ENCODE results near the gene VSTM4. TPM values are rescaled to one million over a fixed set of nuclear protein-coding genes. Genes with fewer than 3 reads are reported as not detected.

VSTM4 gene
- total RNA-seq, 1 experiment from 2014 or later, result 0.07 TPM

GRCh38 chr10:49136525-49136924, 21.2 kb upstream of the VSTM4 start:
- no TSS peak for BruUV-seq (replicated peaks)
- ATAC-seq (no peak), DNase-seq (ENCODE audit: low read depth, low spot score) (no peak)
- ChIA-PET POLR2A (no interaction called here), CTCF (no interaction called here), RAD21 (ENCODE audit: low non-redundant PET in 1 of 2, low total read pairs in 2 of 2, uncharacterized antibody in 2 of 2, unreplicated experiment in 2 of 2) (no interaction called here)
- Histone ChIP-seq H3K36me3 (ENCODE audit: control insufficient read depth in 1 of 2, insufficient read depth in 2 of 2, low read length in 2 of 2) (no peaks in the 10 kb centered on the region), H3K9me3 (ENCODE audit: control insufficient read depth in 1 of 2, insufficient read depth in 1 of 2, low read depth in 1 of 2, low read length in 2 of 2) (no peaks in the 10 kb centered on the region), H3K27ac (ENCODE audit: low read depth, low read length) (no peak overlapping the region), H3K79me2 (ENCODE audit: insufficient read depth, low read length) (no peaks in the 10 kb centered on the region), H2AFZ (ENCODE audit: low read depth, low read length, poor library complexity, severe bottlenecking) (no peak overlapping the region), H3K9me2 (ENCODE audit: insufficient read depth) (no peaks in the 10 kb centered on the region), H3K27me3 (ENCODE audit: insufficient read depth, low read length) (peaks cover 41% of the 10 kb centered on the region), H3K4me3 (replicated peaks in 1 of 2; ENCODE audit: low read depth in 1 of 2, low read length in 2 of 2) (no peak overlapping the region), H3K9ac (ENCODE audit: low read length) (no peak overlapping the region), H3K4me2 (ENCODE audit: low read length) (no peak overlapping the region), H4K20me1 (ENCODE audit: insufficient read depth) (no peaks in the 10 kb centered on the region), H3K4me1 (ENCODE audit: control insufficient read depth in 1 of 2, insufficient read depth in 2 of 2, low read length in 2 of 2) (peaks cover 0 to 10% of the 10 kb centered on the region in 2 experiments; a peak in 1 of 4 replicates)
- intact Hi-C loops (cut with micrococcal nuclease), result no loop called here
- no peak for TF ChIP-seq YY1 (IDR thresholded peaks at IDR 0.05; ENCODE audit: extremely low read depth, insufficient replicate concordance, low read depth, low read length)
- TF ChIP-seq, protein P1, sequence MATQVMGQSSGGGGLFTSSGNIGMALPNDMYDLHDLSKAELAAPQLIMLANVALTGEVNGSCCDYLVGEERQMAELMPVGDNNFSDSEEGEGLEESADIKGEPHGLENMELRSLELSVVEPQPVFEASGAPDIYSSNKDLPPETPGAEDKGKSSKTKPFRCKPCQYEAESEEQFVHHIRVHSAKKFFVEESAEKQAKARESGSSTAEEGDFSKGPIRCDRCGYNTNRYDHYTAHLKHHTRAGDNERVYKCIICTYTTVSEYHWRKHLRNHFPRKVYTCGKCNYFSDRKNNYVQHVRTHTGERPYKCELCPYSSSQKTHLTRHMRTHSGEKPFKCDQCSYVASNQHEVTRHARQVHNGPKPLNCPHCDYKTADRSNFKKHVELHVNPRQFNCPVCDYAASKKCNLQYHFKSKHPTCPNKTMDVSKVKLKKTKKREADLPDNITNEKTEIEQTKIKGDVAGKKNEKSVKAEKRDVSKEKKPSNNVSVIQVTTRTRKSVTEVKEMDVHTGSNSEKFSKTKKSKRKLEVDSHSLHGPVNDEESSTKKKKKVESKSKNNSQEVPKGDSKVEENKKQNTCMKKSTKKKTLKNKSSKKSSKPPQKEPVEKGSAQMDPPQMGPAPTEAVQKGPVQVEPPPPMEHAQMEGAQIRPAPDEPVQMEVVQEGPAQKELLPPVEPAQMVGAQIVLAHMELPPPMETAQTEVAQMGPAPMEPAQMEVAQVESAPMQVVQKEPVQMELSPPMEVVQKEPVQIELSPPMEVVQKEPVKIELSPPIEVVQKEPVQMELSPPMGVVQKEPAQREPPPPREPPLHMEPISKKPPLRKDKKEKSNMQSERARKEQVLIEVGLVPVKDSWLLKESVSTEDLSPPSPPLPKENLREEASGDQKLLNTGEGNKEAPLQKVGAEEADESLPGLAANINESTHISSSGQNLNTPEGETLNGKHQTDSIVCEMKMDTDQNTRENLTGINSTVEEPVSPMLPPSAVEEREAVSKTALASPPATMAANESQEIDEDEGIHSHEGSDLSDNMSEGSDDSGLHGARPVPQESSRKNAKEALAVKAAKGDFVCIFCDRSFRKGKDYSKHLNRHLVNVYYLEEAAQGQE (IDR thresholded peaks at IDR 0.05; ENCODE audit: low read depth), result no peak
- TF ChIP-seq SRF (IDR thresholded peaks at IDR 0.05; ENCODE audit: low read depth), result no peak
- TF ChIP-seq ATF3 (IDR thresholded peaks at IDR 0.05), result no peak
- TF ChIP-seq, protein P2, sequence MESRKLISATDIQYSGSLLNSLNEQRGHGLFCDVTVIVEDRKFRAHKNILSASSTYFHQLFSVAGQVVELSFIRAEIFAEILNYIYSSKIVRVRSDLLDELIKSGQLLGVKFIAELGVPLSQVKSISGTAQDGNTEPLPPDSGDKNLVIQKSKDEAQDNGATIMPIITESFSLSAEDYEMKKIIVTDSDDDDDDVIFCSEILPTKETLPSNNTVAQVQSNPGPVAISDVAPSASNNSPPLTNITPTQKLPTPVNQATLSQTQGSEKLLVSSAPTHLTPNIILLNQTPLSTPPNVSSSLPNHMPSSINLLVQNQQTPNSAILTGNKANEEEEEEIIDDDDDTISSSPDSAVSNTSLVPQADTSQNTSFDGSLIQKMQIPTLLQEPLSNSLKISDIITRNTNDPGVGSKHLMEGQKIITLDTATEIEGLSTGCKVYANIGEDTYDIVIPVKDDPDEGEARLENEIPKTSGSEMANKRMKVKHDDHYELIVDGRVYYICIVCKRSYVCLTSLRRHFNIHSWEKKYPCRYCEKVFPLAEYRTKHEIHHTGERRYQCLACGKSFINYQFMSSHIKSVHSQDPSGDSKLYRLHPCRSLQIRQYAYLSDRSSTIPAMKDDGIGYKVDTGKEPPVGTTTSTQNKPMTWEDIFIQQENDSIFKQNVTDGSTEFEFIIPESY (IDR thresholded peaks at IDR 0.05; ENCODE audit: extremely low read depth, insufficient replicate concordance, low read length), result no peak
- no peak for TF ChIP-seq ZFX (IDR thresholded peaks at IDR 0.05)
- TF ChIP-seq CBX3 (IDR thresholded peaks at IDR 0.05; ENCODE audit: low read depth), result no peak
- TF ChIP-seq EZH2phosphoT487 (IDR thresholded peaks at IDR 0.05; ENCODE audit: borderline replicate concordance), result no peak
